GM04503 (cell line): ENCODE measurements around the gene NDUFA11.
"Not testable (repeated sequence)": the region's sequence is repeated elsewhere in the genome, so short reads cannot be mapped to it uniquely, and the experiment has no call there.

Experiments used
- DNase-seq: peaks from one replicate; pipeline ENCODE4 v3.0.0-alpha.2; 2012; ENCODE audit warnings: low read depth

Gene NDUFA11

GRCh38 chr19:5889288-5889971 is 14.2 kb downstream of the NDUFA11 start:
- DNase-seq, result no peak

DNA sequence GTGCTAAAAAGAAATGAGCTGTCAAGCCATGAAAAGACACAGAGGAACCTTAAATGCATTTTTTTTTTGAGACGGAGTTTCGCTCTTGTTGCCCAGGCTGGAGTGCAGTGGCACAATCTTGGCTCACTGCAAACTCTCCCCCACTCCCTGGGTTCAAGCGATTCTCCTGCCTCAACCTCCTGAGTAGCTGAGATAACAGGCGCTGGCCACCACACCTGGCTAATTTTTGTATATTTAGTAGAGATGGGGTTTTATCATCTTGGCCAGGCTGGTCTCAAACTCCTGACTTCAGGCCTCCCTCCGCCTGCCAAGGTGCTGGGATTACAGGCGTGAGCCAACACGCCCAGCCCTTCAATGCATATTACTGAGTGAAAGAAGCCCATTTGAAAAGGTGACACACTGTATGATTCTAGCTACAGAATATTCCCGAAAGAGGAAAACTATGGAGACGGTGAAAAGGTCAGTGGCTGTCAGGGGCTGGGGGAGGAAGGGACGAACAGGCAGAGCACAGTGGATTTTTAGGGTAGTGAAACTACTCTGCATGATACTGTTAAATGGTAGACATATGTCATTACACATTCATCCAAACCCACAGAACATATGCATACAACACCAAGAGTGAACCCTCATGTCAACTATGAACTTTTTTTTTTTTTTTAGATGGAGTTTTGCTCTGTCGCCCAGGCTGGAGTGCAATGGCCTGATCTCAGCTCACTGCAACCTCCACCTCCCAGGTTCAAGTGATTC is 19.4 kb downstream of the NDUFA11 start:
- not testable (repeated sequence) for DNase-seq

DNA sequence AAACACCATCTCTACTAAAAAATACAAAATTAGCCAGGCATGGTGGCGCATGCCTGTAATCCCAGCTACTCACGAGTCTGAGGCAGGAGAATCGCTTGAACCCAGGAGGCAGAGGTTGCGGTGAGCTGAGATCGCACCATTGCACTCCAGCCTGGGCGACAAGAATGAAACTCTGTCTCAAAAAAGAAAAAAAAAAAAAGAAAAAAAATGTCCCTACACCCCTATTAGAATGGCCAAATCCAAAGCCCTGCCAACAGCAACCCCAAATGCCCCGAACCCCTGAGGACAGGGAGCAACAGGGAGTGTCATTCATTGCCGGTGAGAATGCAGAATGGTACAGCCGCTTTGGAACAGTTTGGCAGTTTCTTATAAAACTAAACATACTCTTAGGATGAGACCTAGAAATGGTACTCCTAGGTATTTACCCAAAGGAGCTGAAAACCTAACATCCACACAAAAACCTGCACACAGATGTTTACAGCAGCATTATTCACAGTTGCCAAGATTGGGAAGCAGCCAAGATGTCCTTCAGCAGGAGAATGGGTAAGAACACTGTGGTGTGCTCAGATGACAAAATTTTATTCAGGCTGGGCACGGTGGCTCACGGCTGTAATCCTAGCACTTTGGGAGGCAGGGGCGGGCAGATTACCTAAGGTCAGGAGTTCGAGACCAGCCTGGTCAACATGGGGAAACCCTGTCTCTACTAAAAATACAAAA is 20.3 kb downstream of the NDUFA11 start:
- DNase-seq, result not testable (repeated sequence)

- no peak for DNase-seq
Measured at GRCh38 chr19:5882421-5882968, 21.1 kb downstream of the NDUFA11 start.

GRCh38 chr19:5881543-5882299 is 21.9 kb downstream of the NDUFA11 start:
- no peak for DNase-seq

- DNase-seq, result peak; percentile 44
Measured at GRCh38 chr19:5880604-5881078, 22.9 kb downstream of the NDUFA11 start.

DNA sequence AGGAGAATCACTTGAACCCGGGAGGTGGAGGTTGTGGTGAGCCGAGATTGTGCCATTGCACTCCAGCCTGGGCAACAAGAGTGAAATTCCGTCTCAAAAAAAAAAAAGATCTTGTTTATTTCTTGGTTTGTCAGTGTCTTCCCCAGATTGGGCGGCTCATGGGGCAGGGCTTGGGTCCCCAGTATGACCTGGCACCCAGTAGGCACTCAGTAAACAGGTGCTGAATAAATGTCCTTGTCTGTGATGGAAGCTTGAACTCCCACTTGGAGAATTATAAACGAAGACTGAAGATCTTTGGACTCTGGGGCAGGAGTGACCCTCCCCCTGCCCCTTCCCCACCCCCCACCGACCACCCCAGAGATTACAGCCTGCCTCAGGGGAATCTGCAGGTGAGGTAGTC is 23.4 kb downstream of the NDUFA11 start:
- no peak for DNase-seq

DNA sequence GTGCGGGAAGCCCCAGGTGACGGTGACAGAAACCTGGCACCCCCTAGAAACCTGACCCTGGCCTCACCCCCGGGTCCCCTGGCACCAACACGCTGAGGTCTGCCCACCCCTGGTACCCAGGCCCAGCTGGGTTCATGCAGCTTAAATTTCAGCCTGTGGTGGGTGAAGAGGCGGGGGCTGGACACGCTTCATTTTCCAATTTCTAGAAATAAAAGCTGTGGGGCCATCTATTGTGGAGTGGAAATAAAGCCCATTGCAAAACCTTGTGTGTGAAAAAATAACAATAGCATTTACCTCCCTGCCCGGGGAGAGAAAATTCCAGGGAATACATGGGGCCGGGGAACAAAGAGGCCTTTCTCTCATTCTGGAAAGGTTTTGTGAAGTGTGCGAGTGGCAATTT is 25.7 kb downstream of the NDUFA11 start:
- no peak for DNase-seq

DNA sequence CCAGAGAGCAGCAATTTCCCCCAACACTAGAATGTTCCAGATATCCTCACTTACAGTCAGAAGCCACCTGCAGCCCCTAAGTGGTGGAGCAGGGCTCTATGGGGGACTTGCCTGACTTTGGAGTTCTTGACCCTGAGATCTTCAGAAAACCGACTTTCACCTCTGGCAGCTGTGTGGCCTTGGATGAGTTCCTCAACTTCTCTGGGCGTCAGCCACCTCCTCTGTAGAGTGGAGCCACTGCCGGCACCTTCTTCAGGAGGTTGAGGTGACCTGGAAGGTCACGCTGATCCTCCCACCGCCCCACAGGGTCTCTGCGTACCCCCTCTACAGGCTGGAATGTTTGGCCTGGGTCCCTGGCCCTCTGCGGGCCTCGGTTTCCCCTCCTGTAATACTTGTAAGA is 26.2 kb downstream of the NDUFA11 start:
- DNase-seq, result no peak

DNA sequence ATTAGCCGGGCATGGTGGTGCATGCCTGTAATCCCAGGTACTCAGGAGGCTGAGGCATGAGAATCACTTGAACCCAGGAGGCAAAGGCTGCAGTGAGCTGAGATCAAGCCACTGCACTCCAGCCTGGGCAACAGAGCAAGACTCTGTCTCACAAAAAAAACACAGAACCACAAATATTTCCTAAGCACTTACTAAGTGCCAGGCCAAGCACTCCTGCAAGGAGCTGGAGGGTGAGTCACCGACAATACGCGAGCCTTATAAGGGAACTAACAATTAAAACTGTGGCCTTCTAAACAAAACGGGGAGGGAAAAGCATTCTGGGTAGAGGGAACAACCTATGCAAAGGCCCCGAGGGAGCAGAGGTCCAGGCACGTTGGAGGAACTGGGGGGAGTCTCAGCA is 29.1 kb downstream of the NDUFA11 start:
- DNase-seq, result not testable (repeated sequence)

DNA sequence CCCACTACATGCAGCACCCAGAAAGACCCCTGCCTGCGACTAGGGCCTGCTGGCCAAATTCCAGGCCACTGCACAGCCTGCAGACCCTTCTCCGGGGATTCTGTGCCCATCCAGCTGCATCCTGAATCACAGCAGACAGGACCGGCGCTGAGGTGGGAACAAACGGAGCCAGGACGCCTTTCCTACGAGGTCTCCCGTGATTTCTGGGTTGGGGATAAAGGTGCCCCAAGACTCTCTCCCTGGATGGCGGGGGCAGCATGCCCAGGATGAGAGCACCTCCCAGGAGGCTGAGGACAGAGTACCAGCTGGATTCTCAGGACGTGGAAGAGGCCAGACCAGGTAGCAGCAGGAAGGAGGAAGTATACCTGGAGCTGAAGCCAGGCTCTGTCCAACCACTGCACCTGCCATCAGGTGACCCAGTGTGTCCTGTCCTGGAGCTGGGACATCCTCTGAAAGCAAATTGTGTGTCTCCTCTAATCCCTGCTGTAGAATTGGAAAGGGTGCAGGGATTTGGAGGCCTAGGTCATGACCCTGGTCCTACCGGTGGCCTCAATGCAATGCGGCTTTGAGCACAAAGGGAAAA is 29.9 kb downstream of the NDUFA11 start:
- no peak for DNase-seq

DNA sequence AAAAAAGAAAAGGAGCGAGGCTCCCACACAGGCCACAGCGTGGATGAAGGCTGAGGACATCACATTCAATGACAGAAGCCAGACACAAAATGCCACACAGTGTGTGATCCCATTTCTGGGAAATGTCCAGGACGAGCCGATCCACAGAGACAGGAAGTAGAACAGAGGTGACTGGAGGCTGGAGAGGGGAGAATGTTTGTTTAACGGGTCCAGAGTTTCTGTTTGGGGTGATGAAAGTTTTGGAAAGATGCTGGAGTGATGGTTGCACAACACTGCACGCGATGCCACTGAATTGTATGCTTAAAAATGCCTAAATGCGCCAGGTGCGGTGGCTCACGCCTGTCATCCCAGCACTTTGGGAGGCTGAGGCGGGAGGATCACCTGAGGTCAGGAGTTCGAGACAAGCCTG is 32.6 kb downstream of the NDUFA11 start:
- no peak for DNase-seq

DNA sequence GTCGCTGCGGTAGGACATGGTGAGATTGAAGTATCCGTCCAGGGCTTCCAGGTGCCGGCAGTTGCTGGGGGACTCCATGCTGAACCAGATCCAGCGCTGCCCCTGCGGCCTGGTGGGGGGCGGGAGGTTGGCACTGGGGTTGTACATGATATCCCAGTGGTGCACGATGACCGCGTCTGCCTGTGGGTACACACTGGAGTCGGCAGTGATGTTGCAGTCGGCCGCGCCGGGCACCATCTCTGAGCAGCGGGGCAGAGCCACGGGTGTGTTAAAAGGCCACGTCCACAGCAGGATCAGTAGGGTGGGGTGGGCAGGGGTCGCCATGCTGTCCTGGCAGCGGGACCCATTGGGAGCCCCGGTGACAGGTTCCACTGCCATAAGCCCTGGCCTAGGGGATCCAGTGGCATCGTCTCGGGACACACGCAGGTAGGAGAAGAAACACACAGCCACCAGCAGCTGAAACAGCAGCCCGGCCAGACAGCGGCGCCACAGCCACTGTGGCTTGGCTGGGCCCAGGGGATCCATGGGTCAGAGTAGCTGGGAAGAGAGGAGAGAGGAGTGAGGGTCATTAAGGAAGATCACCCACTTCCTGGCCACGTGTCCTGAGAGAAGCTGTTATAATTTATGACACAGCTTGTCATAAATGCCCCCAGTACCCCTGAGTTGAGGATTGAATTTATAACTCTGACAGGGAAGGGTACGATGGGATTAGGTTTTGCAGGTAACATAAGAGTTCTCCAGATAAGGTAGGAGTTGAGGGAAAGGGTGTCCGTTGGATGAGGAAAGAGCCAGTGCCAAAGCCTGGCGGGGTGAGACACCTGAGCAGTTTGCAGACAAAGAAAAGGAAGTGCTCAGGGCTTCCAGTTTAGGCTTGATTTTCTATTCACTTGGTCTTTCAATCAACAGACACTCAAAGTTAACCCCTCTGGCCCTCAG is 36.1 kb downstream of the NDUFA11 start:
- DNase-seq, result no peak

DNA sequence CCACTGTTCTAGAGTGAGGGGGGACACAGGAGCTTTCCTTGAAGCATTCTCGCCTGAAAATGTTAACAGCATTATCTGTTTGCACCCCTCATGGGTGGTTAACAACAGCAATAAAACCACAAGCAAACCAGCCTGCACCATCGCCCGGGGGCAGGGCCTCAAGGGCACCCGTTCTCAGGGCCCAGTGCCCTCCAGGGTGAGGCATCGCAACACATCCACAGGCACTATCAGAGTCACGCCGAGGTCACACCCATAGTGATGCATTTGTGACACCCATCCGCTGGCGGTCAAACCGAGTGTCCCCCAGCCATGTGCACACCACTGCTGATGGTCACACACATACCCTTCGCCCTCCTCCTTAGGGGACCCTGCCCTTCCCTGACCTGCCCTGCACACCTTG is 37.8 kb downstream of the NDUFA11 start:
- no peak for DNase-seq

DNA sequence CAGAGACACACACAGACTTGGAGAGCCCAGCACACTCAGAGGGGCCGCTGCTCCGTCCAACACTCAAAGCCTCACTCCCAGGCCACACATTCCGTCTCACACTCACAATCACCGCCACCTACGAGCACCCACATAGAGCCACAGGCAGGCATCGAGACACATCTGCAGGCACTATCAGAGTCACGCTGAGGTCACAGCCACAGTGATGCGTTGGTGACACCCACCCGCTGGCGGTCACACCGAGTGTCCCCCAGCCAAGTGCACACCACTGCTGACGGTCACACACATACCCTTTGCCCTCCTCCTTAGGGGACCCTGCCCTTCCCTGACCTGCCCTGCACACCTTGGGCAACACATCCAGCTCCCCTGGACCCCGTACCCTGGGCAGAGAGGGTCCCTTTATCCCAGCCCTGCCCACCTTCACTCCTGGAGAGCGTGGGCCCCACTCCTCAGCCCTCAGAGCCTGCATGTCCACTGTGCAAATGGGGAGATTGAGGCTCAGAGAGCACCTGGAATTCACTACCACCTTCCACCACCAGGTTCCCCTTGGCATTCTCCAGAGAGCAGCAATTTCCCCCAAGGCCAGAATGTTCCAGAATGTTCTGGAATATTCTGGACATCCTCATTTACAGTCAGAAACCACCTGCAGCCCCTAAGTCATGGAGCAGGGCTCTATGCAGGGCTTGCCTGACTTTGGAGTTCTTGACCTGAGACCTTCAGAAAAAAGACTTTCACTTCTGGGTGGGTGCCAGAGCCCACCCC is 38.7 kb downstream of the NDUFA11 start:
- DNase-seq, result no peak

DNA sequence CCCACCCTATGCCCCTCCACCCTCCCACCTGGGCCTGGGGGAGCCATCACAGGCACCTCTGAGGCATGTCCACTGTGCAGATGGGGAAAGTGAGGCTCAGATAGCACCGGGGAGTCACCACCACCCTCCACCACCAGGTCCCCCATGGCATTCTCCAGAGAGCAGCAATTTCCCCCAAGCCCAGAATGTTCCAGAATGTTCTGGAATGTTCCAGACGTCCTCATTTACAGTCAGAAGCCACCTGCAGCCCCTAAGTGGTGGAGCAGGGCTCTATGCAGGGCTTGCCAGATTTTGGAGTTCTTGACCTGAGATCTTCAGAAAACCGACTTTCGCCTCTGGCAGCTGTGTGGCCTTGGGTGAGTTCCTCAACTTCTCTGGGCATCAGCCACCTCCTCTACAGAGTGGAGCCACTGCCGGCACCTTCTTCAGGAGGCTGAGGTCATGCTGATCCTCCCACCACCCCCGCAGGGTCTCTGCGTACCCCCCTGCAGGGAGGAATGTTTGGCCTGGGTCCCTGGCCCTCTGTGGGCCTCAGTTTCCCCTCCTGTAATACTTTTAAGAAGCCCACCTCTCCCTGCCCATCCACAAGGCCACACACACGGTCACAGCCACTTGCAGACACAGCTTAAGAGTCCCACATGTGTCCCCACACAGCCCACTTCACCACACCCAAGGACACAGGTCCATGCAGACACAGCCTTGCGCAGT is 39.4 kb downstream of the NDUFA11 start:
- no peak for DNase-seq

GRCh38 chr19:5863030-5863665 is 40.4 kb downstream of the NDUFA11 start:
- no peak for DNase-seq
